HCT116 (cell line): ENCODE measurements around the gene RAB25. TPM values are rescaled to one million over a fixed set of nuclear protein-coding genes. Genes with fewer than 3 reads are reported as not detected.

ENCODE experiments used
- ATAC-seq: fragments of 200-7000 bp; cut with Tn5 transposase; 2 replicates; pipeline ENCODE4 v1.9.1; 2020; ENCODE audit warnings: mild to moderate bottlenecking, moderate library complexity
- BruUV-seq: library from RNA; stranded (reverse); fragments of 400-500 nt; replicated peaks from 2 replicates; lab custom pipeline; 2021; lab: Mats Ljungman, UMichigan
- CTCF ChIA-PET: fragments of 300-600 bp; sonication (Branson Sonifier 250); formaldehyde crosslinking; loops from one replicate; lab custom pipeline; 2021; ENCODE audit warnings: antibody characterized with exemption; lab: Charles Lee
- POLR2A ChIA-PET: fragments of 300-600, 350-600 bp; sonication (Branson Sonifier 250); formaldehyde crosslinking; loops from one replicate; lab custom pipeline; 2021; ENCODE audit warnings: antibody characterized with exemption; lab: Charles Lee
- RAD21 ChIA-PET, 2 experiments: fragments of 300-600 bp; sonication (Branson Sonifier 250); formaldehyde crosslinking; loops; one replicate each; lab custom pipeline; 2023; ENCODE audit warnings: low total read pairs in 2 of 2; ENCODE audit not compliant: uncharacterized antibody in 2 of 2, unreplicated experiment in 2 of 2, low non-redundant PET in 1 of 2; lab: Charles Lee
- DNase-seq: peaks from one replicate; pipeline ENCODE4 v3.0.0-alpha.2; 2010; ENCODE audit warnings: low read depth, low spot score
- H2AFZ ChIP-seq: fragments of 200-600 bp; shearing (Covaris generic), sonication (generic); 2 replicates; pipeline ENCODE4 v1.6.1; 2017; ENCODE audit warnings: low read depth, mixed run types, mixed read lengths, antibody characterized with exemption, low read length; ENCODE audit not compliant: poor library complexity, severe bottlenecking
- H3K27ac ChIP-seq: 2 replicates; pipeline ENCODE4 v1.5.1; 2012; ENCODE audit warnings: low read depth, low read length
- H3K27me3 ChIP-seq: fragments of 200-600 bp; sonication (generic); 2 replicates; pipeline ENCODE4 v1.6.1; 2016; ENCODE audit warnings: mixed run types, low read length, mixed read lengths; ENCODE audit not compliant: insufficient read depth
- H3K36me3 ChIP-seq, 2 experiments: fragments of 200-500 bp in 1 of 2; fragments of 200-600 bp in 1 of 2; sonication (Bioruptor generic) in 1 of 2; sonication (generic) in 1 of 2; 2 replicates each; pipeline versions ENCODE4 v1.5.1 to v1.6.1; 2014 to 2016; ENCODE audit warnings: low read length in 2 of 2, inconsistent platforms in 1 of 2, mixed read lengths in 1 of 2, mixed run types in 1 of 2; ENCODE audit not compliant: insufficient read depth in 2 of 2, control insufficient read depth in 1 of 2
- H3K4me1 ChIP-seq, 2 experiments: fragments of 200-600 bp in 1 of 2; sonication (generic) in 1 of 2; 2 replicates each; pipeline versions ENCODE4 v1.5.1 to v1.6.1; 2012 to 2017; ENCODE audit warnings: low read length in 2 of 2, inconsistent platforms in 1 of 2, mild to moderate bottlenecking in 1 of 2, mixed read lengths in 1 of 2, mixed run types in 1 of 2, moderate library complexity in 1 of 2; ENCODE audit not compliant: insufficient read depth in 2 of 2, control insufficient read depth in 1 of 2
- H3K4me2 ChIP-seq: fragments of 200-600 bp; sonication (generic); 2 replicates; pipeline ENCODE4 v1.6.1; 2017; ENCODE audit warnings: mixed run types, low read length, mixed read lengths
- H3K4me3 ChIP-seq, 2 experiments: fragments of 200-600 bp in 1 of 2; sonication (generic) in 1 of 2; replicated peaks in 1 of 2; 2 replicates each; pipeline ENCODE4 v1.5.1; 2011 to 2016; ENCODE audit warnings: low read length in 2 of 2, control low read depth in 1 of 2, low read depth in 1 of 2, mild to moderate bottlenecking in 1 of 2, mixed read lengths in 1 of 2, mixed run types in 1 of 2
- H3K79me2 ChIP-seq: fragments of 200-600 bp; sonication (generic); 2 replicates; pipeline ENCODE4 v1.6.1; 2017; ENCODE audit warnings: mild to moderate bottlenecking, mixed run types, low read length, moderate library complexity, mixed read lengths; ENCODE audit not compliant: insufficient read depth
- H3K9ac ChIP-seq: fragments of 200-600 bp; sonication (generic); 2 replicates; pipeline ENCODE4 v1.6.1; 2016; ENCODE audit warnings: low read length, mixed read lengths
- H3K9me2 ChIP-seq: fragments of 200-600 bp; sonication (generic), shearing (Covaris generic); 2 replicates; pipeline ENCODE4 v1.6.1; 2017; ENCODE audit warnings: mixed run types, mild to moderate bottlenecking, moderate library complexity; ENCODE audit not compliant: insufficient read depth
- H3K9me3 ChIP-seq, 2 experiments: fragments of 200-500 bp in 1 of 2; fragments of 200-600 bp in 1 of 2; sonication (Bioruptor generic) in 1 of 2; sonication (generic) in 1 of 2; 2 replicates each; pipeline ENCODE4 v1.6.1; 2014 to 2017; ENCODE audit warnings: low read length in 2 of 2, mixed read lengths in 2 of 2, inconsistent platforms in 1 of 2, low read depth in 1 of 2, mild to moderate bottlenecking in 1 of 2, mixed run types in 1 of 2, moderate library complexity in 1 of 2; ENCODE audit not compliant: control insufficient read depth in 1 of 2, insufficient read depth in 1 of 2
- H4K20me1 ChIP-seq: fragments of 200-600 bp; sonication (generic), shearing (Covaris generic); 2 replicates; pipeline ENCODE4 v1.6.1; 2017; ENCODE audit warnings: mixed run types, mild to moderate bottlenecking, moderate library complexity; ENCODE audit not compliant: insufficient read depth
- CBX3 ChIP-seq: IDR thresholded peaks from 2 replicates; pipeline ENCODE4 v1.6.1; 2012; ENCODE audit warnings: low read depth
- EGR1 ChIP-seq: IDR thresholded peaks from 2 replicates; pipeline ENCODE4 v1.6.1; 2012; ENCODE audit warnings: low read depth
- ELF1 ChIP-seq: IDR thresholded peaks from 2 replicates; pipeline ENCODE4 v1.6.1; 2012; ENCODE audit warnings: low read depth, borderline replicate concordance
- EZH2 ChIP-seq: fragments of 200-600 bp; sonication (generic); IDR thresholded peaks from 2 replicates; pipeline ENCODE4 v1.6.1; 2017; ENCODE audit warnings: antibody characterized with exemption, mixed run types
- EZH2phosphoT487 ChIP-seq: fragments of 200-600 bp; IDR thresholded peaks from 2 replicates; pipeline ENCODE4 v1.6.1; 2018; ENCODE audit warnings: antibody characterized with exemption, borderline replicate concordance
- FOSL1 ChIP-seq: IDR thresholded peaks from 2 replicates; pipeline ENCODE4 v1.6.1; 2012; ENCODE audit warnings: low read depth
- JUND ChIP-seq: IDR thresholded peaks from 2 replicates; pipeline ENCODE4 v1.6.1; 2012
- POLR2A ChIP-seq: IDR thresholded peaks from 2 replicates; pipeline ENCODE4 v1.7.0; 2011; ENCODE audit warnings: borderline replicate concordance; ENCODE audit not compliant: insufficient read depth, insufficient read length; ENCODE audit errors: extremely low read depth
- POLR2AphosphoS5 ChIP-seq: IDR thresholded peaks from 2 replicates; pipeline ENCODE4 v1.6.1; 2011; ENCODE audit warnings: mild to moderate bottlenecking, low read depth, low read length, moderate library complexity
- SIN3A ChIP-seq: IDR thresholded peaks from 2 replicates; pipeline ENCODE4 v1.6.1; 2012; ENCODE audit warnings: low read depth
- SP1 ChIP-seq: IDR thresholded peaks from 2 replicates; pipeline ENCODE4 v1.6.1; 2012; ENCODE audit warnings: low read depth
- SRF ChIP-seq: IDR thresholded peaks from 2 replicates; pipeline ENCODE4 v1.6.1; 2012; ENCODE audit warnings: low read depth
- TCF7L2 ChIP-seq: IDR thresholded peaks from 2 replicates; pipeline ENCODE4 v1.7.0; 2011; ENCODE audit warnings: borderline replicate concordance, inconsistent platforms; ENCODE audit not compliant: insufficient read depth, insufficient read length; ENCODE audit errors: extremely low read depth
- YY1 ChIP-seq: IDR thresholded peaks from 2 replicates; pipeline ENCODE4 v1.6.1; 2011; ENCODE audit warnings: low read length, low read depth, moderate library complexity, mild to moderate bottlenecking; ENCODE audit not compliant: insufficient replicate concordance; ENCODE audit errors: extremely low read depth
- ZFX ChIP-seq: fragments of 450-650 bp; IDR thresholded peaks from 2 replicates; pipeline ENCODE4 v1.6.1; 2017
- intact Hi-C: fragments of 100-400 bp; cut with micrococcal nuclease; formaldehyde crosslinking; loops from 2 replicates; pipeline ENCODE4 v1.10.0; 2022
- total RNA-seq: library from RNA; stranded (reverse); gene quantifications from one replicate; pipeline ENCODE4 v1.2.1, GENCODE V29; 2021; ENCODE audit not compliant: unreplicated experiment
- TF ChIP-seq, protein P1 (sequence below): IDR thresholded peaks from 2 replicates; pipeline ENCODE4 v1.6.1; 2012
- TF ChIP-seq, protein P2 (sequence below): IDR thresholded peaks from 2 replicates; pipeline ENCODE4 v1.6.1; 2011; ENCODE audit warnings: mild to moderate bottlenecking, low read length, moderate library complexity; ENCODE audit not compliant: insufficient replicate concordance; ENCODE audit errors: extremely low read depth
- TF ChIP-seq, protein P3 (sequence below): IDR thresholded peaks from 2 replicates; pipeline ENCODE4 v1.6.1; 2012; ENCODE audit warnings: low read depth

RAB25 gene
- total RNA-seq, 1 experiment from 2014 or later: 142 TPM

DNA sequence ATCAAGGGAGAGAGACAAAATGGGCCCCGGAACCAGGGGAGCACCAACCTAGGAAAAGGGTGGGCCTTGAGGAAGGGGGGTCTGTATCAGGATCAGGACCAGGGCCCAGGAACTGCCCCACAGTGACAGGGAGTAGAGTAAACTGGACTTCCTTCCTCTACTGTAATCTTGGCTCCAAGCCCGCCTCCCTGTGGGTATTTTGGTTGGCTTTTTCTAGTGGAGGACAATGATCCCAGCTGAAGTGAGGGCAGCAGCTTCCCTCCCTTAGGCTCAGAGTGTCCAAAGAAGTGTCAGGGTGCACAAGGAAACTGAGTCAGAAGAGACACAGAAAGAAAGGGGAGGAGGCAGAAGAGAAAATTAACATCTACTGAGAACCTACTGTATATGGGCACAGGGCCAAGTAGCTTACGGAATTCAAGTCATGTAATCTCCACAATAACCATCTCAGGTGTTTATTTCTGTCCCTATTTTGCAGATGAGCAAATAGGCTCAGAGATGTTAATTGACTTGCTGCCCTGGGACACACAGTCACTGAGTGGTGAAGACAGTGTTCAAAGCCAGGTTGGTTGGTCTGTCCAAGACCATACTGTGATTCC is 12.2 kb upstream of the RAB25 start:
- Histone ChIP-seq H3K9me3 (no peaks in the 10 kb centered on the region), H3K79me2 (peaks cover 25% of the 10 kb centered on the region), H3K4me3 (no peak overlapping the region), H3K4me1 (peaks cover 3 to 5% of the 10 kb centered on the region in 2 experiments; a peak in 2 of 4 replicates), H3K4me2 (no peak overlapping the region), H3K36me3 (peaks cover 16 to 20% of the 10 kb centered on the region in 2 experiments), H2AFZ (no peak overlapping the region), H4K20me1 (no peaks in the 10 kb centered on the region), H3K9me2 (no peaks in the 10 kb centered on the region), H3K9ac (no peak overlapping the region), H3K27ac (no peak overlapping the region), H3K27me3 (no peaks in the 10 kb centered on the region)
- ATAC-seq (no peak), DNase-seq (no peak)
- no TSS peak for BruUV-seq
- ChIA-PET CTCF (no interaction called here), POLR2A (no interaction called here), RAD21 (no interaction called here)
- intact Hi-C loops: no loop called here
- no peak for TF ChIP-seq SRF
- TF ChIP-seq EZH2phosphoT487: no peak
- TF ChIP-seq, protein P1, sequence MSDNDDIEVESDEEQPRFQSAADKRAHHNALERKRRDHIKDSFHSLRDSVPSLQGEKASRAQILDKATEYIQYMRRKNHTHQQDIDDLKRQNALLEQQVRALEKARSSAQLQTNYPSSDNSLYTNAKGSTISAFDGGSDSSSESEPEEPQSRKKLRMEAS: no peak
- TF ChIP-seq TCF7L2: no peak
- TF ChIP-seq FOSL1: no peak
- no peak for TF ChIP-seq ELF1
- TF ChIP-seq SIN3A: no peak
- no peak for TF ChIP-seq POLR2AphosphoS5
- TF ChIP-seq, protein P2, sequence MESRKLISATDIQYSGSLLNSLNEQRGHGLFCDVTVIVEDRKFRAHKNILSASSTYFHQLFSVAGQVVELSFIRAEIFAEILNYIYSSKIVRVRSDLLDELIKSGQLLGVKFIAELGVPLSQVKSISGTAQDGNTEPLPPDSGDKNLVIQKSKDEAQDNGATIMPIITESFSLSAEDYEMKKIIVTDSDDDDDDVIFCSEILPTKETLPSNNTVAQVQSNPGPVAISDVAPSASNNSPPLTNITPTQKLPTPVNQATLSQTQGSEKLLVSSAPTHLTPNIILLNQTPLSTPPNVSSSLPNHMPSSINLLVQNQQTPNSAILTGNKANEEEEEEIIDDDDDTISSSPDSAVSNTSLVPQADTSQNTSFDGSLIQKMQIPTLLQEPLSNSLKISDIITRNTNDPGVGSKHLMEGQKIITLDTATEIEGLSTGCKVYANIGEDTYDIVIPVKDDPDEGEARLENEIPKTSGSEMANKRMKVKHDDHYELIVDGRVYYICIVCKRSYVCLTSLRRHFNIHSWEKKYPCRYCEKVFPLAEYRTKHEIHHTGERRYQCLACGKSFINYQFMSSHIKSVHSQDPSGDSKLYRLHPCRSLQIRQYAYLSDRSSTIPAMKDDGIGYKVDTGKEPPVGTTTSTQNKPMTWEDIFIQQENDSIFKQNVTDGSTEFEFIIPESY: no peak
- no peak for TF ChIP-seq JUND
- no peak for TF ChIP-seq SP1
- TF ChIP-seq, protein P3, sequence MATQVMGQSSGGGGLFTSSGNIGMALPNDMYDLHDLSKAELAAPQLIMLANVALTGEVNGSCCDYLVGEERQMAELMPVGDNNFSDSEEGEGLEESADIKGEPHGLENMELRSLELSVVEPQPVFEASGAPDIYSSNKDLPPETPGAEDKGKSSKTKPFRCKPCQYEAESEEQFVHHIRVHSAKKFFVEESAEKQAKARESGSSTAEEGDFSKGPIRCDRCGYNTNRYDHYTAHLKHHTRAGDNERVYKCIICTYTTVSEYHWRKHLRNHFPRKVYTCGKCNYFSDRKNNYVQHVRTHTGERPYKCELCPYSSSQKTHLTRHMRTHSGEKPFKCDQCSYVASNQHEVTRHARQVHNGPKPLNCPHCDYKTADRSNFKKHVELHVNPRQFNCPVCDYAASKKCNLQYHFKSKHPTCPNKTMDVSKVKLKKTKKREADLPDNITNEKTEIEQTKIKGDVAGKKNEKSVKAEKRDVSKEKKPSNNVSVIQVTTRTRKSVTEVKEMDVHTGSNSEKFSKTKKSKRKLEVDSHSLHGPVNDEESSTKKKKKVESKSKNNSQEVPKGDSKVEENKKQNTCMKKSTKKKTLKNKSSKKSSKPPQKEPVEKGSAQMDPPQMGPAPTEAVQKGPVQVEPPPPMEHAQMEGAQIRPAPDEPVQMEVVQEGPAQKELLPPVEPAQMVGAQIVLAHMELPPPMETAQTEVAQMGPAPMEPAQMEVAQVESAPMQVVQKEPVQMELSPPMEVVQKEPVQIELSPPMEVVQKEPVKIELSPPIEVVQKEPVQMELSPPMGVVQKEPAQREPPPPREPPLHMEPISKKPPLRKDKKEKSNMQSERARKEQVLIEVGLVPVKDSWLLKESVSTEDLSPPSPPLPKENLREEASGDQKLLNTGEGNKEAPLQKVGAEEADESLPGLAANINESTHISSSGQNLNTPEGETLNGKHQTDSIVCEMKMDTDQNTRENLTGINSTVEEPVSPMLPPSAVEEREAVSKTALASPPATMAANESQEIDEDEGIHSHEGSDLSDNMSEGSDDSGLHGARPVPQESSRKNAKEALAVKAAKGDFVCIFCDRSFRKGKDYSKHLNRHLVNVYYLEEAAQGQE: no peak
- TF ChIP-seq POLR2A: no peak
- no peak for TF ChIP-seq EZH2
- TF ChIP-seq CBX3: no peak
- no peak for TF ChIP-seq ZFX
- TF ChIP-seq YY1: no peak
- no peak for TF ChIP-seq EGR1
